NCI-H1092 treated with DMSO at 0.1 percent for 48 hours (cell line): ENCODE results near the gene WWOX.
"Not testable (repeated sequence)": the region's sequence is repeated elsewhere in the genome, so short reads cannot be mapped to it uniquely, and the experiment has no call there.

ENCODE experiments used
- DNase-seq: peaks from one replicate; lab custom pipeline; 2025; lab: John Stamatoyannopoulos, UW

WWOX gene

DNA sequence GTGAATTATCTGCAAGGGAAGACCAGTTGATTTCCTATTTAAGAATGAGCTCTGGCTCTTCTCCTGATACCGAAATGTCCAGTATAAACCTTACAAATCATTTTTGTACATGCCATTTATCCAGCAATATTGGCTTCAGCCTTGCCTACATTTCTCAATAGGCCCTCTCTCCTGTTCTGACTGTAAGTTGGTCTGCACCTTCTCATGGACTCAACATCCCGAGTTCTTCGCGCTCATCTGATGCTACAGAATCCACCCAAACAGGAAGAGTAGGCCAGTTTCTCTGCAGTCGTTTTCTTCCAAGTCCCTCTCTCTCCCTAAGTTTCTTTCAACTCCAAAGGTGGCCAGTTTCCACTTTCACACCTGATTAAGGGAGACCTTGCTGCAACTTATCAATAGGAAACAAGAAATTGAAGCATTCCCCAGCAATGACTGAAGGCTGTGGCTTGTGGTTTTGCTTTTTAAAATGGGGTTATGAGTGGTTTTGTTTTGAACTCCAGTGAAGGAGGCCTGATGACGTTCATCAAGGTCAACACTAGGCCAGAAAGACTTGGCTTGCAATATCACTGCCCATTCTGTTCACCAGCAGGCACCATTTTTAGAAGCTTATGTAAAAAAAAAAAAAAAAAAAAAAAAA, 1118.0 kb downstream of the WWOX start:
- no peak for DNase-seq

DNA sequence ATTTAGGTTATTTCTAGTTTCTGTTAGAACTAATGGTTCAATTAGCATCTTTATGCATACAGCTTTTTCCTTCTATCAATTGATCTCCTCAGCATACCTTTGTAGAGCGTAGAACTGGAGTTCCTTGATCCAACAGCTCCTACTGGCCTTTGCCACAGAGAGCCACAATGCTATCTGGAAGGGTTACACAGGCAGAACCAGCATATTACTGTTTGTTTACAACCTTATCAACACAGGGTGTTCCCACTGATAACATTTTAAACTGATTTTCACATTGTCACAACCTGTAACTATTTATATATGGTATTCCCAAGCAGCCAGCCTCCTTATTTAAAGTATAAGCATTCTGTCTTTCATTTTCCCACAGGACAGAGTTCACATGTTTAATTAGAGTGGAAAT, 1118.9 kb downstream of the WWOX start:
- DNase-seq: no peak

DNA sequence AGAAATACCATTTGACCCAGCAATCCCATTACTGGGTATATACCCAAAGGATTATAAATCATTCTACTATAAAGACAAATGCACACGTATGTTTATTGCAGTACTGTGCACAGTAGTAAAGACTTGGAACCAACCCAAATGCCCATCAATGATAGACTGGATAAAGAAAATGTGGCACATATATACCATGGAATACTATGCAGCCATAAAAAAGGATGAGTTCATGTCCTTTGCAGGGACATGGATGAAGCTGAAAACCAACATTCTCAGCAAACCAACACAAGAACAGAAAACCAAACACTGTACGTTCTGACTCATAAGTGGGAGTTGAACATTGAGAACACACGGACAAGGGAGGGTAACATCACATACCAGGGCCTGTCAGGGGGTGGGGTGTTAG, 1126.5 kb downstream of the WWOX start:
- DNase-seq: not testable (repeated sequence)

DNA sequence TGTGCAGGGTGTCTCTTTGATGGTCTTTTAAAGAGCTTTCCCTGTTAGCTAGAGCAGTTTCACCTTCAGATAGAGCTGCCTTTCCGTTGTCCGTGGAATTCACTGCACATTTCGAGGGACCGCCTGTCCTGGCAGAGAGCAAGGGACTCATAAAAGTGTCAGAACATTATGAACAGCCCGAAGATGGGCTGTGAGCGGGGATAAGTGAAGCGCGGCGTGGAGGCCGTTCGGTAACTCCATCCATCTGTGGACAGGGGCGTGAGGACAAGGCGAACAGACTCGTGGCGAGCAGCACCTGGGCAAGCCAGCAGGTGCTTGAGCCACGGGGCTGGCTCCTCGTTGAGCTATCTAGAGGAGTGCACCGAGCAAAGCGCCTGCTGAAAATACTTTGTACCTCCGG, 1129.9 kb downstream of the WWOX start:
- DNase-seq: no peak

DNA sequence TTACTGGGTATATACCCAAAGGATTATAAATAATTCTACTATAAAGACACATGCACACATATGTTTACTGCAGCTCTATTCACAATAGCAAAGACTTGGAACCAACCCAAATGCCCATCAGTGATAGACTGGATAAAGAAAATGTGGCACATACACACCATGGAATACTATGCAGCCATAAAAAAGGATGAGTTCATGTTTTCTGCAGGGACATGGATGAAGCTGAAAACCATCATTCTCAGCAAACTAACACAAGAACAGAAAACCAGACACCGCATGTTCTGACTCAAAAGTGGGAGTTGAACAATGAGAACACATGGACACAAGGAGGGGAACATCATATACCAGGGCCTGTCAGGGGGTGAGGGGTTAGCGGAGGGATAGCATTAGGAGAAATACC, 1146.2 kb downstream of the WWOX start:
- not testable (repeated sequence) for DNase-seq

DNA sequence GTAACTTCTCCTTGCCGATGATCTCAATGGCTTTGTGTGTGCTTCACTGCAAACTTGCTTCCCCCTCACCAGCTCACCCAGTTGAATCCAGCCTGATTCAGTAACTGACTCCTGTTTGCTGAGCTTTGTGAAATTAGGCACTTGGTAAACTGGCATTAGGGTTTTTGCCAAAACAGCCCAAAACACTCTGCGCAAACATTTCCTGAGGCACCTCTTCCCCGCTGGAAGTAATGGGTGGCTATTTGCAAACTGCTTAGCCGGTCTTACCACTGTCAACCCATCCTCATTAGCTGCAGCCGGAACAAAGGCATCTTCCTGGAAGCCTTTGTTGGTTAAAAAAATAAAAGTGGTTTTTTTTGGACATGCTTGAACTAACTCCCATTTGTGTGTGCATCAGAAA, 1147.9 kb downstream of the WWOX start:
- DNase-seq: peak; percentile 18

DNA sequence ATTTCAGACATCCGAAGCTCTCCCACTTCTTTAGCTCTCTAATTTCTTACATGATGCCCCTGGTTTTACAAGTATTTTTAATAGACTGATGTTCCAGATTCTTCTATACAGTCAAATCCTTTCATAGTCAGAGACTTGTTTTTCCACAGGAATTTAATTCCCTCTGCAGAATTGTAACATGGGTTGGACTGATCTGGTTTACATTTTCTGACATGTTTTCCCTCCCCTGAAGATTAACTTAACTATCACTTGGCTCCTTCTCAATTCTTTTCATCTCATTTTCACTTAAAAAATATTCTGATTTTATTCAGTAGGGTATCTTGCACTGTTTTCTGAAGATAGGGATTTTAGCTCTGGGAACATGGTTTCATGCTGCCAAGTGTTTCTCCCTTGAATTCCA, 1148.9 kb downstream of the WWOX start:
- no peak for DNase-seq

DNA sequence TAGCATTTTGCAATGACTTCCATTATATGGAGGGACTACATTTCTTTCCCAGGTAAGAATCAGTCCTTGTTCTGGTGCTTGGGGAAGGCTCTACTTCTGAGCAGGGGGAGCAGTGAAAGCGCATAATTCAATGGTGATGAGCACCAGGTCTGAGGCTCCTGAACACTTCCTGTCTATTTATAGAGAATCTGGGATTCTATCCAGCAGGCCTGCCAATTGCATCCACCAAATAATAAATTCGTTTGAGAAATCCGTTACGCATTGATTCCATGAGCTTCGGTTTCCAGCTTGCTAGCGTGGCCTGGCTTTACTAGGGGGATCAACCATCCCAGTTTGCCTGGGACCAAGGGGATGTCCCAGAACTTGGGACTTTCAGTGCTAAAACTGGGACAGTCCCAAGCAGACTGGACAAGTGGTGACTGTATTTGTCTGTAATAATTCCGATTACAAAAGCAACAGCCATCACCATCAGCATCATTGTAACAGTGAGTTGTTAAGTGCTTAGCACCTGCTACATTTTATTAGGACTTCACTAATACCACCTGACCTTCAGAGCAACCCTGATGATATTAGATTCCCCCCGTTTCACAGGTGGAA, 1151.1 kb downstream of the WWOX start:
- DNase-seq: peak; percentile 72

DNA sequence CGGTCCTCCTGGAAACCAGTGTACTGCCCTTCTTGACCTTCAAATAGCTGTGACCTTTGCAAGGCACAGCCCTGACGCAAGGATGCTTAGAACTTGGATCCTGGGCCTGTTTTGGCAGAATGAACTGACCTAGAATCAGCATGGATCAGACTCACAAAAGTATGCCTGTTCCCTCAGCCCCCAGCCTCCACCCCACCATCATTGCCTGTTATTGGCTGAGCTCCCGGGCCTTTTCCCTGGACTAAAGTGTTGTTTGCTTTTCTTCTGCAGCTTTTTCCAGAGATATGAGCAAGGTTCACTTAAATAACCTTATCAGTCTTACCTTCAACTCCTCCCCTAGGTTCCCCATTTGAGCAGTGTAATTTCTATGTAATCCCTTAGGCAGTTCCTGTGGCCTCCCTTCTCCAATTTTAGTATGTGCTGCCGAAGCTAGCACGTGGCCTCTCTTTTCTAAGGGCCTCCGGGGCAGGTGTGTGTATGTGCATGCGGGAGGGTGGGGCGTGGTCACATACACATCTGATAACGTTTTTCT, 1153.7 kb downstream of the WWOX start:
- no peak for DNase-seq

DNA sequence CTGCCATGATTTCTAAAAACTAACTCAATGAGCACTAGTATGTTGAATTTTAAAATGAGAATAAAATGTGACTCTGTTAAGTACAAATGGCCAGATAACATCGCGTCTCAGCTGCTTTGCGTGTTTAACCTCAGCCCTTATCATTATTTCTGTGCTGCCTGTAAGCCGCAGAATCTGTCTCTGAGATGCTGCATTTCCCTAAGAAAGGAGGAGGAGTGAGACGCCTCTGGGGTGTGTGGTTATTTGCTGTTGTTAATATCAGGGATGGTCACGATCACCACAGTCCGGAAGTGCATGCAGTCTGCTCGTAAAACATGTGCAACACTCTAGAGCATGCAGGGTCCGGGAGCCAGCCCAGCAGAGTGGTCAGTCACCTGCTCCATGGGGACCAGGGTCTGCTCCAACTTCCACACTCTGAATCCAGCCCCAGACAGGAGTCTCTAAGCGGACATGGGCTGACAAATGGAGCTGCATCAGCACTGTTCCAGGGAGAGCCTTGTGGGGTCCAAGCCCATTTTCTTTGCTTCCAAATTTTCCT, 1158.6 kb downstream of the WWOX start:
- no peak for DNase-seq

DNA sequence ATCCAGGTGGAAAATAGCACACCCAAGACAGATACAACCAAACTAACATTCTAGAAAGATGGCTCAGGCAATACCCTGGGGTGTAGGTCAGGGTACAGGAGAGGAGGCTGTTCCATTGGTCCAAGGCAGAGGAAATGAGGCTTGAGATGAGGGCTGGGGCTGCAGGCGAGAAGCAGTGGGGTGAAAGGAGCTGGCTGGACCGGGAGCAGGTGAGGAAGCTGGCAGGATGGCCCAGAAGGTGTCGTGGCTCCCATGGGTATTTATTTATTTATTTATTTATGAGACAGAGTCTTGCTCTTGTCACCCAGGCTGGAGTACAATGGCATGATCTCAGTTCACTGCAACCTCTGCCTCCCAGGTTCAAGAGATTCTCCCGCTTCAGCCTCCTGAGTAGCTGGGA, 1161.4 kb downstream of the WWOX start:
- not testable (repeated sequence) for DNase-seq

DNA sequence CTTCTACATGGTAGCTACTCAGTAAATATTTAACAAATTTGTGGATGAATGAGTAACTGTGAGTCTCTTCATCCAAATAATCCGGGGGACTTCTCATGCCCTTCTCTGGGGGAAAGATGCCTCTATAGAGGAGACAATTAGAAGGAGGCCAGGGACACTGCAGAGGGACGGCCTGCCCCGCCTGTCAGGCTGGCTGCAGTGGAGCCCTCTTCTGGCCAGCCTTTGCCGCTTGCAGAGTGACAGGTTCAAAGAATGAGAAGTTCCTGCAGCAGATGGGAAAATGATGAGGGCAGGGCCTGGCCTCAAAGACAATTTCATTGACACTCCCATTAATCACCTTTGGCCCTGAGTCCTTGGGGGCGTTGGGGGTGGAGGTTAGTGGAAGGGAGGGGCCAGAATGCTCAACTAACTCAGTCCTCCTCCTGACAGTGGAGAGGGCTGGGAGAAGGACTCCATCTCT, 1162.1 kb downstream of the WWOX start:
- no peak for DNase-seq

DNA sequence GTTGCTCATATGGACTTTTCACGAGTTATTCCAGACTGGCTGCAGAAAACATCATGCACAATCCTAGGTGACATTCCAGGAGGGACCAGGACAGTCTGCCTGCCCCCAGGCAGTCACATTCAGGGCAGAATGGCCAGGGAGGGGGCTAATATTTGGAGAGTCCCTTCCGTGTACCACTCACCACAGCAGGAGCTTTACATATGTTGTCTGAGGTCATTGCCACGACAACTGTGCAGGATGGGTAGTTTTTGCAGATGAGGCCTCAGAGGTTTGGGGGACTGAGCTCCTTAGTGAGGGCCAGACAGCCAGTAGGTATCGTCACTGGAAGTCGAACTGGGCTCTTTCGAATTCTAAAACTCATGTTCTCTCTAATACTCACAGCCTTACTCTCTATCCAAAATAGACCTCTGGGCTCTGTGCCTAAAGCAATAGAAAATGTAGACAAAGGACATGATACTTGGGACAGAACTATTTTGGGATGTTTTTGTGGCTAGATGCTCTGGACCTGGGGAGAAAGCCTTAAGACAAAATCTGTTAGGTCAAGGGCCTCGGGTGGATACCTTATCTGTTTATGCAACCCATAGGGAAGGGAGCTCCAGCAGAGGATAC, 1162.6 kb downstream of the WWOX start:
- no peak for DNase-seq
